NCI-H748 (cell line): ENCODE measurements around the gene TLR7.
A peak's percentile ranks its signal among the peaks of the same experiment; 100 is the strongest.

Experiments used
- DNase-seq: peaks from one replicate; lab custom pipeline; 2025; ENCODE audit not compliant: unreplicated experiment; lab: John Stamatoyannopoulos, UW

The TLR7 gene

DNA sequence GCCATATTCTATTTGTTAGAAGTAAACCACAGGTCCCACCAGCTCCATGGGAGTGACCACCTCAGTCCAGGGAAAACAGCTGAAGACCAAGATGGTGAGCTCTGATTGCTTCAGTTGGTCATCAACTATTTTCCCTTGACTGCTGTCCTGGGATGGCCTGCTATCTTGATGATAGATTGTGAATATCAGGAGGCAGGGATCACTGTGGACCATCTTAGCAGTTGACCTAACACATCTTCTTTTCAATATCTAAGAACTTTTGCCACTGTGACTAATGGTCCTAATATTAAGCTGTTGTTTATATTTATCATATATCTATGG lies 55.7 kb downstream of the TLR7 start:
- no peak for DNase-seq

- no peak for DNase-seq
Measured at GRCh38 chrX:12929701-12930100, 62.8 kb downstream of the TLR7 start.

DNA sequence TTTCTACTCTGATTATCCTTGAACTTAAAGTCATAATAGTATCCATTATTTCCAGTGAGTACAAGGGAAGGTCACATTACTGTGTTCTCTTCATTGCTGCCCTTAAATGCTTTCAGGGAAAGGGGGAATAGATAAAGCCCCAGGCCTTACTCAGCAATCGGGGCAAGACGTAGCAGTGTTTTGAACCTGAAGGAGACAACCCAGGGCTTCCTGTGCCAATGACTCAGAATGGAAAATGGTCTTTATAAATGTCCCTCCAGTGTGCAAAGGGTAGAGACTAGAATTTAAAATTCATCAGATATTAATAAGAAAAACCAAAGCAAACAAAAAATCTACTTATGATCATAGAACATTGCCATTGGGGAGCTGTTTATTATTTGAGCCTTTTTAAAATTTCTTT lies 63.3 kb downstream of the TLR7 start:
- DNase-seq, result no peak

DNA sequence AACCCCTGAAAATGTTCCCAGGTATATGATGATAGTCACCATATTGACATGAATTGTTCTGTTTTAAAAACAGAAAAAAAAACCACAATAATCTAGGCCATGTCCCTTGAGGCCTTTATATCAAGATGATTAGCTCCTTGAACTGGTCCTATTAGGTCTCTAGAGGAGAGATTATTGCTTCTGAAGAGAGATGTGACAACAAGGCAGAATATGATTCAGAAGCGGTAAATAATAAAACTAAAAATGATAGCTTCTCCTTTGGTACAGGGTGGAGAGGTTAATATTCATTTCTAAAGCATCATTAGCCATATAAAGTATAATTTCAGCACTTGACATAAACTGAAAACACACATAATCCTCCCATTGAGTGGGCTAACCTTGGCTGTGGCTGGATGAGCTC lies 65.4 kb downstream of the TLR7 start:
- DNase-seq, result no peak

GRCh38 chrX:12934850-12935249 lies 68.0 kb downstream of the TLR7 start:
- no peak for DNase-seq

DNA sequence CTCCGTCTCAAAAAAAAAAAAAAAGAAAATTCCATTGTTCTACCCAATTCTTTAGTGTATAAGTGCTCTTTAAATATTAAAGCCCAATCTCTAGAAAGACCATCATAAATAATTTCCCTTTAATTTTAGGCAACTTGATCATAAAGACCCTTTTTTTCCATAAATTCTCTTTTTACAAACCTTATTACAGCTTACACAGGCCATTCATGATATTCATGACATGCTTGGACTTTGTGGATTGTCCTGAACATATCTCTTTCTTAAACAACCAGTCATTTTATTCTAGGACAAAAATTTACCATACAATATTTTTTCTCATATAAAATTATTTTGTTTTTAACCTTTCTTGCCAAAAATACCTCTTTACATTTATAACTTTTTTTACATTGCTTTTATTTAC lies 70.1 kb downstream of the TLR7 start:
- peak; percentile 23 for DNase-seq
